GM19023 (cell line): ENCODE data around the gene COPS8.

ENCODE experiments used
- ATAC-seq: cut with Tn5 transposase; IDR thresholded peaks from one replicate; pipeline ENCODE4 v1.9.1; 2021; ENCODE audit warnings: mild to moderate bottlenecking, moderate library complexity; ENCODE audit not compliant: unreplicated experiment

COPS8 gene

GRCh38 chr2:237129625-237130263 lies 44.1 kb downstream of the COPS8 start:
- no peak for ATAC-seq

- ATAC-seq: no peak
These were observed 45.1 kb downstream of the COPS8 start for GRCh38 chr2:237130562-237131421.

- ATAC-seq: no peak
These were observed 46.3 kb downstream of the COPS8 start for GRCh38 chr2:237131749-237132533.

- ATAC-seq: no peak
These were observed 47.1 kb downstream of the COPS8 start for GRCh38 chr2:237132799-237133198.

GRCh38 chr2:237134321-237135230 lies 48.9 kb downstream of the COPS8 start:
- ATAC-seq: no peak

DNA sequence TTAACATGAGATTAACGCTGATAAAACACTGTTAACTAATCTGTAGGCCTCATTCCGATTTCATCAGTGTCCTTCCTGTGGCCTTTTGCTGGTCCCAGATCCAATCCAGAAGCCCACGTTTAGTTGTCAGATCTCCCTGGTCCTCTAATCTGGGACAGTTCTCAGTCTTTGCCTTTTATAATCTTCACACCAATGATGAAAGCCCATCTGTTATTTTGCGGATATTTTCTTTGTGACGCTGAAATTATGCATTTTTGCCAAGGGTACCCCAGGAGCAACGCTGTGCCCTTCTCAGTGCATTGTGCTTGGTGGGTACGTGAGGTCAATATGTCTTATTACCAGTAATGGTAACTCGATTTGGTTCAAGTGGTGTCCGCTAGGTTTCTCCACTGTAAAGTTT lies 51.1 kb downstream of the COPS8 start:
- no peak for ATAC-seq

DNA sequence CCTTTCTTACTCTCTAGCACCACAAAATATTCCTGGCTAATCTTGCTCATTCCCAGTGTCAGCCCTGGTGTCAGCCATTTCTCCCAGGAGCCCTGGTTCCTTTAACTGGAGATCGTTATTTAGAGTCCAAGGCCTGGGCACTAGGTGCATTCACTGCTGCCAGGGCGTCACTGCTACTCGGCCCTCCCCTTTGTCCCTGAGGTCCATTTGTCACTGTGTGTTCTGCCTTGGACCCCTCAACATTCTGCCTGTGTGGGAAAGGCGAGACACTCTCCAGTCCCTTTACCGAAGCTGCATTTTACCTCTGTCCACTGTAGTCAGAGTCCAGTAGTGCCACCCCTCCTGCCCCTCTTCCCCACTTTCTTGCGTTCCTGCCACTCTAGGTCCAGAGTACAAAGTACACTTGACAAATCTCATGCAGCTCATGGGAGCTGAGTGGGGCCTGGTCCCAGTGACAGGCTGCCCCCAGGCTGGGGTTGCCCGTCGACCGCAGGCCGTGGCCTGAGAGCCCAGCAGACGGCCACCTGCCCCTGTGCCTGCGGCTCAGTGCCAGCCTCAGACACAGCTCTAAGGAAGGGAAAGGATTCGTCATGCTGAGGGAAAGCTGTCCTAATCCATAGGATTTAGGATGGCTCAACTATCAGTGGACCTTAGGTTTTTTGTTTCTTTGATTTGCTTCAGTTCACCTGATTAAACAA lies 52.1 kb downstream of the COPS8 start:
- ATAC-seq: no peak

- ATAC-seq: no peak
These were observed 53.5 kb downstream of the COPS8 start for GRCh38 chr2:237139123-237139675.

GRCh38 chr2:237140689-237141285 lies 55.1 kb downstream of the COPS8 start:
- ATAC-seq: no peak

- ATAC-seq: no peak
These were observed 55.9 kb downstream of the COPS8 start for GRCh38 chr2:237141571-237142051.

DNA sequence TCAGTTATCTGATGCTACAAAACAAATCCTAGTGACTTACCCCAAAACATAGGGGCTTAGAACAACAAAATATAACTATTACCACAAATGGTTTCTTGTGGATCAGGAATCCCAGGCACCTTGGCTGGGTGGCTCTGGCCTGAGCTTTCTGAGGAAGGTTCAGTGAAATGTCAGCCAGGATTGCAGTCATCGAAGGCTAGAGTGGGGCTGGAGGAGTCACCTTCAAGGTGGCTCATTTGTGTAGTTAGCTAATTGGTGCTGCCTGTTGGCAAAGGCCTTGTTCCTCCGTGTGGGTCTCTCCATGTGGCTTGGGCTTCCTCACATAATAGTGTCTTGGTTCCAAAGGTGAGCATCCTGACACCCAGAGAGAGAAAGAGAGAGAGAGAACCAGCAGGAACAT lies 57.4 kb downstream of the COPS8 start:
- no peak for ATAC-seq

DNA sequence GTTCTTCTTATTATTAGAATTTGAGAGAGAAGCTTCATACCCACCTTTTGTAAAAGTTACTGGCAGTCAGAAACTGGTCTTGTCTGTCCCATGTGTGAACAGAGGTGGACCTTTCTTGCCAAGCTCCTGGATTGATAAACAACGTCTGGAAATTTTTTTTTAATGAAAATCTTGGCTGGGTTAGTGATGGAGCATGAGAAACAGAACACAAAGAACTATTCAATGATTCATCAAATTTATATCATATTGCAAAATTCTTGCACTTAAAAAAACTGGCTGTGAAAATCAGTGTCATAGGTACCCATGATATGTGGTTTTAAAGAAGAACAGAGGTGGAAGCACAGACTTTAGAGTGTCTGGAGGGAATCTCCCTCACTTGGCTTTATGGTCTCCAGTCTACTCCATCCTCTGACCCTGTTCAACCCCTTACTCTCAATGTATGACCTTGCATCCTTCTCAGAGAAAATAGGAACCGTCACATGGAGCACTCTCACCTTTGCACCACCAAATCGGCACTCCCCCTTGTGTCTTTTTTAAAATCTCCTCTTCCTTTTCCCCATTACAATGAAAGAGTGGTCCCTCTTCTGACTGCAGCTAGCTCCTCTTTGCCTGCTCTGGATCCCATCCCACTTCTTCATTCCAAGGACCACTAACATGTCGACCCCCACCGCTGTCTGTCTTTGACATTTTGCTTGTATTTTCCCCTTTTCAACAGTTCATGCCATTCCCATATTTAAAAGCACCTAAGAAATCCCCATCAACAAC lies 58.2 kb downstream of the COPS8 start:
- ATAC-seq: no peak

DNA sequence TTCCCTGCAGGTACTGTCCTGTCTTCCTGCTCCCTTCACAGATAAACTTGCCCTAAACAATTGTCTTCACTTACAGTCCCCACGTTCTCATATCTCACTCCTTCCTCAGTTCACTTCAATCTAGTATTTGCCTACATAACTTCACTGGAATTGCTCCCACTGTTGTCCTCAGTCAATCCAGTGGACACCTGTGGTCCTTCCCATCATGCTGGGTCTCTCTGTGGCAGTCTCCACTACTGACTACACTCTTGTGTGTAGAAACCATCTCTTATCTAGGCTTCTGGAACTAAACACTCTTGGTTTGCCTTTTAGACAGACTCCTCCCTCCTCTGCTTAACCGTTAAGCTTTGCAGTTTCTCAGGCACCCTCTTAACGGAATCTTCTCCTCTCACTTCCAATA lies 58.8 kb downstream of the COPS8 start:
- no peak for ATAC-seq

DNA sequence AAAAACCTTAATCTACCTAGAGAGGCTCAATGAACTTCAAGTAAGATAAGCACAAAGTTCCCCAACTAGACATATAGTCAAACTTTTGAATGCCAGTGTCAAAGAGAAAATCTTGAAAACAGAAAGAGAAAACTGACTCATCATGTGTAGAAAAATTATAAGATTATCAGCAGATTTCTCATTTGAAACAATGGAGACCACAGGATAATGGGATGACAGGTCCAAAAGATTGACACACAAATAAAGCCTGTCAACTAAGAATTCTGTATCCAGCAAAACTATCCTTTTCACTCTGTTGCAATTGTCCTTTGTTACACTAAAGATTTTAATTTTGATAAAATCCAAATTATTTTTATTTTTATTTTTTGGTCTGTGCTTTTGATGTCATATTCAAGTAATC lies 61.6 kb downstream of the COPS8 start:
- ATAC-seq: no peak

DNA sequence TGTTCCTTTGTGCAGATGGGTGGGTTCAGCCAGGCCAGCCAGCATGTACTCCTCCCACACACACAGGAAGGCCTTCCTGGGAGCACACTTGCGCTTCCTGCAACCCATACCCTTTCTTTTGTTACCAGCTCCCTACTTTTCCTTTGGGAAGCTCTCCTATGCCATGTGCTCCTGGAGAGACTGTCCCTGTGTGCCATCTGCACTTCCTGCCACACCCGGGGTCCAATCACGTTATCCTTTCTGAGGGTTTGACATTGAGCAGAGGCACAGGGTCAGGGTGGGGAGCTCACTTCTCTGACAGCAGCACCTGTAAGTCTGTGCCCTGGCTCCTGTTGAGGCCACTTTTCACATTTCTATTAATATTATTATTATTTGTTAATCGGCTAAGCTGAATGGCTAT lies 62.9 kb downstream of the COPS8 start:
- no peak for ATAC-seq

- no peak for ATAC-seq
These were observed 63.7 kb downstream of the COPS8 start for GRCh38 chr2:237149425-237149824.
